CD4-positive, alpha-beta T cell (primary cell): ENCODE measurements around the gene HADHB. TPM values are rescaled to one million over a fixed set of nuclear protein-coding genes. Genes with fewer than 3 reads are reported as not detected.
A peak's percentile ranks its signal among the peaks of the same experiment; 100 is the strongest.

Experiments
- ATAC-seq: fragments of 200-7000 bp; cut with Tn5 transposase; one replicate; pipeline ENCODE4 v1.10.0; 2022; ENCODE audit warnings: mild to moderate bottlenecking; ENCODE audit not compliant: poor library complexity
- CTCF ChIA-PET: fragments of 350-600 bp; sonication (Branson Sonifier 250); formaldehyde crosslinking; loops from one replicate; lab custom pipeline; 2021; ENCODE audit warnings: antibody characterized with exemption, inconsistent platforms; lab: Charles Lee
- POLR2A ChIA-PET: fragments of 350-600 bp; sonication (Branson Sonifier 250); formaldehyde crosslinking; loops from one replicate; lab custom pipeline; 2021; ENCODE audit warnings: antibody characterized with exemption, inconsistent platforms; lab: Charles Lee
- DNase-seq, 14 experiments: peaks; one replicate each; pipeline ENCODE4 v3.0.0-alpha.2; 2013 to 2020; ENCODE audit warnings: mixed read lengths in 2 of 14
- H3K27ac ChIP-seq, 2 donors: one replicate each; pipeline versions ENCODE4 v1.5.1 to v1.7.0; 2013; ENCODE audit warnings: low read length in 2 of 2, low read depth in 1 of 2, mild to moderate bottlenecking in 1 of 2
- H3K27me3 ChIP-seq, 2 experiments: 1 replicate in 1 of 2; 2 replicates in 1 of 2; pipeline versions ENCODE4 v1.6.1 to v1.7.0; 2013; ENCODE audit warnings: low read length in 2 of 2, control low read depth in 1 of 2, mild to moderate bottlenecking in 1 of 2, moderate library complexity in 1 of 2; ENCODE audit not compliant: insufficient read depth in 2 of 2, control insufficient read depth in 1 of 2
- H3K36me3 ChIP-seq: one replicate; pipeline ENCODE4 v1.6.1; 2013; ENCODE audit warnings: low read length, control low read depth; ENCODE audit not compliant: insufficient read depth
- H3K4me1 ChIP-seq: one replicate; pipeline ENCODE4 v1.6.1; 2013; ENCODE audit warnings: low read length, control low read depth; ENCODE audit not compliant: insufficient read depth
- H3K4me3 ChIP-seq: one replicate; pipeline ENCODE4 v1.5.1; 2013; ENCODE audit warnings: mild to moderate bottlenecking, low read length, moderate library complexity
- H3K9me3 ChIP-seq, 2 experiments: 1 replicate in 1 of 2; 2 replicates in 1 of 2; pipeline versions ENCODE4 v1.6.1 to v1.7.0; 2013; ENCODE audit warnings: low read length in 2 of 2, mild to moderate bottlenecking in 2 of 2, control low read depth in 1 of 2, moderate library complexity in 1 of 2; ENCODE audit not compliant: control insufficient read depth in 1 of 2, insufficient read depth in 1 of 2
- H3K27ac Mint-ChIP-seq: one replicate; pipeline ENCODE4 v1.8.0; 2020; ENCODE audit warnings: mixed read lengths
- H3K27me3 Mint-ChIP-seq: one replicate; pipeline ENCODE4 v1.8.0; 2021; ENCODE audit warnings: mixed read lengths
- H3K36me3 Mint-ChIP-seq: one replicate; pipeline ENCODE4 v1.8.0; 2021; ENCODE audit warnings: low read depth, mixed read lengths
- H3K4me1 Mint-ChIP-seq: one replicate; pipeline ENCODE4 v1.8.0; 2021; ENCODE audit warnings: low read depth, mixed read lengths
- H3K4me3 Mint-ChIP-seq: one replicate; pipeline ENCODE4 v1.8.0; 2020; ENCODE audit warnings: mild to moderate bottlenecking, mixed read lengths
- H3K9me3 Mint-ChIP-seq: one replicate; pipeline ENCODE4 v1.8.0; 2020; ENCODE audit warnings: mixed read lengths
- CTCF ChIP-seq: fragments of 200-600 bp; IDR thresholded peaks from one replicate; pipeline ENCODE4 v1.8.0; 2022; ENCODE audit warnings: antibody characterized with exemption, mild to moderate bottlenecking
- intact Hi-C, 2 experiments: fragments of 100-400 bp; cut with DNase I in 1 of 2; cut with micrococcal nuclease in 1 of 2; formaldehyde crosslinking; loops; one replicate each; pipeline versions ENCODE4 v1.15.1 to v1.9.0; 2023 to 2025; cut with DNase I, micrococcal nuclease
- total RNA-seq, 174 experiments: library from RNA in 2 of 174; stranded (reverse) in 2 of 174; gene quantifications; one replicate each; pipeline ENCODE4 v1.2.3 and lab custom pipeline; 2021 to 2026

HADHB gene
- total RNA-seq, 2 experiments from 2014 or later: 25.2 to 30.3 TPM

GRCh38 chr2:26230806-26231205 is 13.9 kb upstream of the HADHB start:
- no peaks in the 10 kb centered on the region for H3K27me3 ChIP-seq
- no peak overlapping the region for H3K4me3 Mint-ChIP-seq
- H3K36me3 Mint-ChIP-seq: peaks cover 97% of the 10 kb centered on the region
- H3K4me1 ChIP-seq: no peaks in the 10 kb centered on the region
- no peak for TF ChIP-seq CTCF
- ChIA-PET POLR2A (no interaction called here), CTCF (interaction anchor here (0.8 kb wide), 1 partner anchor 73 kb away, joined by 3 read pairs; no protein-coding TSS in a partner anchor)
- peaks cover 90% of the 10 kb centered on the region for H3K36me3 ChIP-seq
- H3K27ac ChIP-seq: no peak overlapping the region
- H3K4me1 Mint-ChIP-seq: no peaks in the 10 kb centered on the region
- H3K27ac Mint-ChIP-seq: no peak overlapping the region
- no peaks in the 10 kb centered on the region for H3K9me3 Mint-ChIP-seq
- H3K9me3 ChIP-seq: no peaks in the 10 kb centered on the region
- DNase-seq: no peak
- H3K4me3 ChIP-seq: no peak overlapping the region
- no peaks in the 10 kb centered on the region for H3K27me3 Mint-ChIP-seq
- intact Hi-C loops: loop anchor here in 1 of 2 experiments (10.0 kb wide), 1 partner anchor 344 kb away; no protein-coding TSS in a partner anchor
- no peak for ATAC-seq

- Histone ChIP-seq H3K4me1 (no peaks in the 10 kb centered on the region), H3K27me3 (no peaks in the 10 kb centered on the region), H3K36me3 (peaks cover 81% of the 10 kb centered on the region), H3K9me3 (no peaks in the 10 kb centered on the region), H3K27ac (no peak overlapping the region), H3K4me3 (no peak overlapping the region)
- Mint-ChIP-seq H3K4me3 (no peak overlapping the region), H3K27me3 (no peaks in the 10 kb centered on the region), H3K9me3 (no peaks in the 10 kb centered on the region), H3K36me3 (peaks cover 90% of the 10 kb centered on the region), H3K4me1 (peaks cover 7% of the 10 kb centered on the region), H3K27ac (no peak overlapping the region)
- peak in 2 of 14 experiments; percentile 25 to 32 for DNase-seq
- POLR2A ChIA-PET: interaction anchor here (0.6 to 1.0 kb wide), 2 partner anchors 8 to 87 kb away, joined by 3 read pairs; no protein-coding TSS in a partner anchor
- intact Hi-C loops: loop anchor here (5.0 to 10.0 kb wide), 2 partner anchors 340 to 342 kb away; no protein-coding TSS in a partner anchor
- peak; percentile 37 for TF ChIP-seq CTCF
- CTCF ChIA-PET: interaction anchor here (1.4 kb wide), 1 partner anchor 9 kb away, joined by 4 read pairs; the partner anchor contains the start of gene HADHA
- no peak for ATAC-seq
Observed at GRCh38 chr2:26235089-26235488, 9.7 kb upstream of the HADHB start.

- H3K27me3 ChIP-seq: no peaks in the 10 kb centered on the region
- intact Hi-C loops: loop anchor here (2.0 to 10.0 kb wide), 3 partner anchors 93 to 339 kb away; no protein-coding TSS in a partner anchor
- no peak for TF ChIP-seq CTCF
- no peak overlapping the region for H3K4me3 ChIP-seq
- DNase-seq (no peak), ATAC-seq (no peak)
- peaks cover 55% of the 10 kb centered on the region for H3K36me3 ChIP-seq
- H3K9me3 ChIP-seq: no peaks in the 10 kb centered on the region
- peaks cover 6% of the 10 kb centered on the region for H3K4me1 ChIP-seq
- ChIA-PET CTCF (interaction anchor here (1.0 to 1.8 kb wide), 2 partner anchors 29 to 53 kb away, joined by 3 to 5 read pairs; no protein-coding TSS in a partner anchor), POLR2A (no interaction called here)
- Mint-ChIP-seq H3K4me3 (no peak overlapping the region), H3K4me1 (peaks cover 34% of the 10 kb centered on the region), H3K36me3 (peaks cover 72% of the 10 kb centered on the region), H3K27me3 (no peaks in the 10 kb centered on the region), H3K27ac (no peak overlapping the region), H3K9me3 (no peaks in the 10 kb centered on the region)
- H3K27ac ChIP-seq: no peak overlapping the region
Observed at GRCh38 chr2:26237868-26238267, 6.9 kb upstream of the HADHB start.
